ENCODE results near the gene OXTR. TPM values are rescaled to one million over a fixed set of nuclear protein-coding genes. Genes with fewer than 3 reads are reported as not detected.

Gene OXTR
- total RNA-seq, 1 experiment from 2014 or later: 3.4 TPM

DNA sequence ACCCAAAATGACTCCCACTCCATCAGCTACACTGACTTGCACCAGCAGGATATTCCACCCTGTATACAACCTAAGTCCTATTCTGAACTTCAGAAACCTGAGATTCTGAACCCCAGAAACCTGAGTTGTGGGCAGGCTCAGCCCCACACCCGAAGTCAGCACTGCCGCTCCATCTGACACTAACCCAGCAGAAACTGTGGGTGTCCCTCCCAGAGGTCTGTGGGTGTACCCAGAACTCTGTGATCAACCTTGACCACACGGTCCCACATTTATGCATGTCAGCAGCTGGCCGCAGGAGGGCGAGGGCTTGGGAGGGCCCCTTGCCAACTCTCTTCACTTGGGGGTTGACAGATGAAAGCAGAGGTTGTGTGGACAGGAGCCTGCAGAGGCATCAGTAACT, 9.3 kb downstream of the OXTR start:
- TF ChIP-seq, protein P1, sequence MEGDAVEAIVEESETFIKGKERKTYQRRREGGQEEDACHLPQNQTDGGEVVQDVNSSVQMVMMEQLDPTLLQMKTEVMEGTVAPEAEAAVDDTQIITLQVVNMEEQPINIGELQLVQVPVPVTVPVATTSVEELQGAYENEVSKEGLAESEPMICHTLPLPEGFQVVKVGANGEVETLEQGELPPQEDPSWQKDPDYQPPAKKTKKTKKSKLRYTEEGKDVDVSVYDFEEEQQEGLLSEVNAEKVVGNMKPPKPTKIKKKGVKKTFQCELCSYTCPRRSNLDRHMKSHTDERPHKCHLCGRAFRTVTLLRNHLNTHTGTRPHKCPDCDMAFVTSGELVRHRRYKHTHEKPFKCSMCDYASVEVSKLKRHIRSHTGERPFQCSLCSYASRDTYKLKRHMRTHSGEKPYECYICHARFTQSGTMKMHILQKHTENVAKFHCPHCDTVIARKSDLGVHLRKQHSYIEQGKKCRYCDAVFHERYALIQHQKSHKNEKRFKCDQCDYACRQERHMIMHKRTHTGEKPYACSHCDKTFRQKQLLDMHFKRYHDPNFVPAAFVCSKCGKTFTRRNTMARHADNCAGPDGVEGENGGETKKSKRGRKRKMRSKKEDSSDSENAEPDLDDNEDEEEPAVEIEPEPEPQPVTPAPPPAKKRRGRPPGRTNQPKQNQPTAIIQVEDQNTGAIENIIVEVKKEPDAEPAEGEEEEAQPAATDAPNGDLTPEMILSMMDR (IDR thresholded peaks at IDR 0.05; ENCODE audit: unreplicated experiment): no peak
- H3K27me3 Mint-ChIP-seq (ENCODE audit: unreplicated experiment): no peaks in the 10 kb centered on the region
- no peak overlapping the region for H3K4me3 Mint-ChIP-seq (ENCODE audit: low read depth, unreplicated experiment)
- intact Hi-C loops (cut with micrococcal nuclease; ENCODE audit: unreplicated experiment): no loop called here
- CTCF ChIA-PET: interaction anchor here (1.5 kb wide), 1 partner anchor 9 kb away, joined by 6 read pairs; the partner anchor contains the start of gene OXTR
- H3K27ac Mint-ChIP-seq (ENCODE audit: unreplicated experiment): no peak overlapping the region
- no peaks in the 10 kb centered on the region for H3K4me1 Mint-ChIP-seq (ENCODE audit: low read depth, unreplicated experiment)
- H3K36me3 Mint-ChIP-seq (ENCODE audit: insufficient read depth, unreplicated experiment): no peaks in the 10 kb centered on the region
- H3K9me3 Mint-ChIP-seq (ENCODE audit: low read depth, unreplicated experiment): no peaks in the 10 kb centered on the region
- DNase-seq: no peak
- BruUV-seq (replicated peaks): no TSS peak

DNA sequence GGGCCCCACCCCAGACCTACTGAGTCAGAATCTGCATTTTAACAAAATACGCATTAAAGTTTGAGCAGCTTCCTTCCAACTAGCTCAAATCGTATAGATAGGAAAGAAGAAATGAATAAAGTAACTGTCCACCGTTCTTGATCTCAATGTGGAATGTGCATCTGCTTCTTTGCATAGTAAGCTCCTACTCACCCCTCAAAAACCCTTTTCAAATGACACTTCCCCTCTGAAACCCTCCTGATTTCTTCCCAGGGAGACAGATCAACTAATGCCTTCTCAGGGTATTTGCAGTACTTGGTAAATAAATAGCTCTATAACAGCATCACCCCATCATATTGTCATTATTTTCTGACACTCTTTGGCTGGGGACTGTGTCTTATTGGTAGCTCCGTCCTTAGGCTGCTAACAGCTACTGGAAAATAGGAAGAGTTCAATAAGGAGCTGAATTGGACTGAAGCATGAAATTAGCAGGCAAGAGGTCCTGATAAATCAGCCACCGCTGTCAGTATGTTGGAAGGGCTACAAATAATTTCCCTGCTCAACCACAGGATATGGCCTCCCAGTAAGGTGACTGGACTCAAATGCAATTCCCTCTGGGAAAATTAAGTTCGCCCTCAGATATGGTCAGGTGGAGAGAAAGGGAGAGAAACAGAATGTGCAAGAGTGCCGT, 10.2 kb downstream of the OXTR start:
- CTCF ChIA-PET: interaction anchor here (1.5 kb wide), 1 partner anchor 10 kb away, joined by 6 read pairs; the partner anchor contains the start of gene OXTR
- no peaks in the 10 kb centered on the region for H3K36me3 Mint-ChIP-seq (ENCODE audit: insufficient read depth, unreplicated experiment)
- DNase-seq: no peak
- H3K4me3 Mint-ChIP-seq (ENCODE audit: low read depth, unreplicated experiment): no peak overlapping the region
- intact Hi-C loops (cut with micrococcal nuclease; ENCODE audit: unreplicated experiment): no loop called here
- no peak overlapping the region for H3K27ac Mint-ChIP-seq (ENCODE audit: unreplicated experiment)
- BruUV-seq (replicated peaks): no TSS peak
- no peaks in the 10 kb centered on the region for H3K4me1 Mint-ChIP-seq (ENCODE audit: low read depth, unreplicated experiment)
- no peaks in the 10 kb centered on the region for H3K9me3 Mint-ChIP-seq (ENCODE audit: low read depth, unreplicated experiment)
- no peaks in the 10 kb centered on the region for H3K27me3 Mint-ChIP-seq (ENCODE audit: unreplicated experiment)
- TF ChIP-seq, protein P1 (IDR thresholded peaks at IDR 0.05; ENCODE audit: unreplicated experiment): no peak

DNA sequence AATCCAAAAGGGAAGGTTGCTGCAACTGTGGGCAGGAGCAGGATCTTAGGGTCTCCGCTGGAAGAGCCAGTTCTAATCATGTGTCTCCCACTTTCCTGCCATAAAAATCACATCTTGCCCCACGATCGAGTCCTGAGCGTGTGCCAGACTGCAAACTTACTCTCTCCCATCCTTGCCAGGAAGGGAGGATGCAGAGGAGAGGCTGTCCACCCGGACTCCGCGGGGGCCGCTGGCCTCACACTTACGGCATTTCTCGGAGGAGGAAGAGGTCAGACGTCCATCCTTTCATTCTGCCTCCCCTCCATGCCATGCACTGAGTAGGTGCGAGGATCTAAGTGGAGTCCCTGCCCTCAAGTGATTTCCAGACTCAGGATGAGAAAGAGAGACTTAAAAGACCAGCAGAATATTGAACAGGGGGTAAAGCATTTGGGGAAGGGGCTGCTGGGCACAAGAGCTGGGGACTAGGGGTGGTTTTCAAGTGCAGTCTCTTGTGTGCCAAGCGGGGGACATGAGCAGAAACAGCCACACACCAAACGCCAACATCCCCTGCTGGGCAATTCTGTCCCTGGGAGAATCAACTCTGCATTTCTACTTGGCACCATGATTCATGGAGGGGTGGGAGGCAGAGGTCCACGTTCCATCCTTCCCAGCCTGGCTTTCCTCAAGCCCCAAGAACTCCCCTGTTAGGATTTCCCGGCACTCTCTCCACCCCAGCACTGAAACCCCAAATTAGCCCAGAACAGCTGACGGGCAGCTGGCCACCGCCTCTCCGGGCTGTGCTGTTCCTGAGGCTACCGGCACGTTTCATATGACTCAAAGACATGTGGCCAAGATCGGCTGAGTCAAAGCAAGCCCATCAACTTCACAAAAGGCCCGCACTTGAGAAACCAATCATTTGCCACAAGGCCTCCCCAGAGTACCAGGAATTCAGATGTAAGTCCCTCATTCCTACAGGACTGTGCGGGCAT, 11.6 kb downstream of the OXTR start:
- Mint-ChIP-seq H3K36me3 (ENCODE audit: insufficient read depth, unreplicated experiment) (no peaks in the 10 kb centered on the region), H3K27ac (ENCODE audit: unreplicated experiment) (no peak overlapping the region), H3K9me3 (ENCODE audit: low read depth, unreplicated experiment) (no peaks in the 10 kb centered on the region), H3K27me3 (ENCODE audit: unreplicated experiment) (no peaks in the 10 kb centered on the region), H3K4me3 (ENCODE audit: low read depth, unreplicated experiment) (no peak overlapping the region), H3K4me1 (ENCODE audit: low read depth, unreplicated experiment) (no peaks in the 10 kb centered on the region)
- TF ChIP-seq, protein P1 (IDR thresholded peaks at IDR 0.05; ENCODE audit: unreplicated experiment): no peak
- CTCF ChIA-PET: no interaction called here
- intact Hi-C loops (cut with micrococcal nuclease; ENCODE audit: unreplicated experiment): no loop called here
- no TSS peak for BruUV-seq (replicated peaks)
- DNase-seq: no peak

DNA sequence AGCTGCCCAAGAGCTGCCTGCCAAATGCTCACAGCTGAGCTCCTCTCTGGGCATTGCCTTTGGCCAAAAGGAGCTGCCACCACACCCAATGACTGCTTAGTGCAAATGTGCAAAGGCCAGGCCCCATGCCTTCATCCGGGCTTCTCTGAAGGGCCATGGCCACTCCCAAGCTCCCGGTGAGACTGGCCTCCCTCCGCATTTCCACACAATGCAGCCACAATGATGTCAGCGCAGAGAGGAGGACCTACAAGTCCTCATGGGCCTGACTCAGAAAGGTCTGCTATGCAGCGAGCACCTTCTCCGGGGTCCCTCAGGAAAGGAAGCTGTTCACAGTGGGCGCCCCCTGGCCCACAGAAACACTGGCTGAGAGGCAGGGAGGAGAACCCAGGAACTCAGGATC, 12.7 kb downstream of the OXTR start:
- H3K4me3 Mint-ChIP-seq (ENCODE audit: low read depth, unreplicated experiment): no peak overlapping the region
- CTCF ChIA-PET: no interaction called here
- H3K4me1 Mint-ChIP-seq (ENCODE audit: low read depth, unreplicated experiment): no peaks in the 10 kb centered on the region
- no peaks in the 10 kb centered on the region for H3K27me3 Mint-ChIP-seq (ENCODE audit: unreplicated experiment)
- H3K27ac Mint-ChIP-seq (ENCODE audit: unreplicated experiment): no peak overlapping the region
- TF ChIP-seq, protein P1 (IDR thresholded peaks at IDR 0.05; ENCODE audit: unreplicated experiment): no peak
- no peak for DNase-seq
- H3K36me3 Mint-ChIP-seq (ENCODE audit: insufficient read depth, unreplicated experiment): no peaks in the 10 kb centered on the region
- intact Hi-C loops (cut with micrococcal nuclease; ENCODE audit: unreplicated experiment): no loop called here
- H3K9me3 Mint-ChIP-seq (ENCODE audit: low read depth, unreplicated experiment): no peaks in the 10 kb centered on the region
- no TSS peak for BruUV-seq (replicated peaks)

All from Calu3 (cell line).